Measurements from ENCODE around the gene TRIM15. TPM values are rescaled to one million over a fixed set of nuclear protein-coding genes. Genes with fewer than 3 reads are reported as not detected.

The TRIM15 gene
- total RNA-seq, 3 donors from 2014 or later, result 37.2 to 73.2 (median 51.4) TPM

DNA sequence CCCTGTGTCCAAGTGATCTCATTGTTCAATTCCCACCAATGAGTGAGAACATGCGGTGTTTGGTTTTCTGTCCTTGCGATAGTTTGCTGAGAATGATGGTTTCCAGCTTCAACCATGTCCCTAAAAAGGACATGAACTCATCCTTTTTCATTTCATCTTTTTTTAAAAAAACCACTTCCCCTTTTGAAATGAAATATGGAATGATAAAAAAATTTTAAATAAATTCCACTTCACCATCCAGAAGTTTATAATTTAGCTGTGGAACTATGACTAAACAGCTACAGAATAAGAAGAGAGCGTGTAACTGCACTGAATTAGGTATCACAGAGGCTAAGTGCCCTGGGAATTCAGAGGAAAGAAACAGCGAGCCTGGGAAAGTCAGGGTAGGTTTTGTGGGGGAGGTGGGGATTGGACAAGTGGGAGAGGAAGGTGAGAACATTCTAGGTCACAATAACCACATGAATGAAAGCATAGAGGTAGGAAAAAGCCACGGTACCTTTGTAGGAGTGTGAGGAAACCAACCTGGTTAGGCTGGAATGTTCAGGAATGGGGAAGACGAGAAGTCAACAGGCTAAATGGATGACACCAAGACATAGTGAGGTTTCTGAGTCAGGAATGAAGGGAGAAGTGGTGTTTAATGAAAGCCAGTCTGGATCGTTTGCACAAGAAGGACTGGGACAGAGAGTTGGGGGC lies 13.3 kb upstream of the TRIM15 start:
- intact Hi-C loops (cut with DNase I, micrococcal nuclease), result no loop called here
- Histone ChIP-seq H3K4me3 (no peak overlapping the region), H3K4me1 (ENCODE audit: low read depth) (no peaks in the 10 kb centered on the region), H3K9me3 (no peaks in the 10 kb centered on the region), H3K36me3 (ENCODE audit: low read depth) (no peaks in the 10 kb centered on the region)
- no peak for DNase-seq
- no peak for ATAC-seq
- TF ChIP-seq, protein P1, sequence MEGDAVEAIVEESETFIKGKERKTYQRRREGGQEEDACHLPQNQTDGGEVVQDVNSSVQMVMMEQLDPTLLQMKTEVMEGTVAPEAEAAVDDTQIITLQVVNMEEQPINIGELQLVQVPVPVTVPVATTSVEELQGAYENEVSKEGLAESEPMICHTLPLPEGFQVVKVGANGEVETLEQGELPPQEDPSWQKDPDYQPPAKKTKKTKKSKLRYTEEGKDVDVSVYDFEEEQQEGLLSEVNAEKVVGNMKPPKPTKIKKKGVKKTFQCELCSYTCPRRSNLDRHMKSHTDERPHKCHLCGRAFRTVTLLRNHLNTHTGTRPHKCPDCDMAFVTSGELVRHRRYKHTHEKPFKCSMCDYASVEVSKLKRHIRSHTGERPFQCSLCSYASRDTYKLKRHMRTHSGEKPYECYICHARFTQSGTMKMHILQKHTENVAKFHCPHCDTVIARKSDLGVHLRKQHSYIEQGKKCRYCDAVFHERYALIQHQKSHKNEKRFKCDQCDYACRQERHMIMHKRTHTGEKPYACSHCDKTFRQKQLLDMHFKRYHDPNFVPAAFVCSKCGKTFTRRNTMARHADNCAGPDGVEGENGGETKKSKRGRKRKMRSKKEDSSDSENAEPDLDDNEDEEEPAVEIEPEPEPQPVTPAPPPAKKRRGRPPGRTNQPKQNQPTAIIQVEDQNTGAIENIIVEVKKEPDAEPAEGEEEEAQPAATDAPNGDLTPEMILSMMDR (IDR thresholded peaks at IDR 0.05), result no peak

DNA sequence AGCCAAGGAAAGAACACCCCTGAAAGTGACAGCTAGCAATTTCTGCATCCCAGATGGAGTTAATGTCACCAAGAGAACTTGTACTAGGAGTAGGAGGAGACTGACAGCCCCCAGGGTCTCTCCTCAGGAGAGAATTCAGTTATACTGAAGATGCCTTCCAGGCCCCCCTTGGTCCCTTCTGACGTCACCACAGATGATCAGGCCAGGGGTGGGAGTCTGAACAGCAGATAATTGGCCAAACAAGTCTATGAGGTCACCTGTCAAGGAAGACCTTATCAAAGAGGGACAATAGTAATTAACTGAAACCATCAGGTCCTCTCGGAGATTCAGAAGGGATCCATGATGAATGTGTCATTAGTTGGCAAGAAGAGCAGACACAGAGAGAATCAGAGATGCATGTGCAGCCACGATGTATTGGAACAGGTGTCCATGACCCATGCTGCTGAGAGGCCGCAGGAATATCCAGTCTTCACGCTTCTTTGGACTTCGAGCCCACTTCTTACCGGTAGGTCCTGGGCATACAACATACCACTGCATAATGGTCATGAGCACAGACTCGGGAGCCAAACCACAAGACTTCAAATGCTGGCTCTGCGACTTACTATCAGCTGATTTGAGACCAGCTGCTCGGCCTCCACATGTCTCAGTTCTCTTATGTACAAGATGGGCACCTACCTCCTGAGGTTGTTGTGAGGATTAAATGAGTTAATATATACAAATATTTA lies 12.5 kb upstream of the TRIM15 start:
- Histone ChIP-seq H3K4me1 (ENCODE audit: low read depth) (peaks cover 4% of the 10 kb centered on the region), H3K4me3 (no peak overlapping the region), H3K9me3 (no peaks in the 10 kb centered on the region), H3K36me3 (ENCODE audit: low read depth) (no peaks in the 10 kb centered on the region)
- ATAC-seq (no peak), DNase-seq (no peak)
- intact Hi-C loops (cut with DNase I, micrococcal nuclease), result no loop called here
- TF ChIP-seq, protein P1 (IDR thresholded peaks at IDR 0.05), result no peak

DNA sequence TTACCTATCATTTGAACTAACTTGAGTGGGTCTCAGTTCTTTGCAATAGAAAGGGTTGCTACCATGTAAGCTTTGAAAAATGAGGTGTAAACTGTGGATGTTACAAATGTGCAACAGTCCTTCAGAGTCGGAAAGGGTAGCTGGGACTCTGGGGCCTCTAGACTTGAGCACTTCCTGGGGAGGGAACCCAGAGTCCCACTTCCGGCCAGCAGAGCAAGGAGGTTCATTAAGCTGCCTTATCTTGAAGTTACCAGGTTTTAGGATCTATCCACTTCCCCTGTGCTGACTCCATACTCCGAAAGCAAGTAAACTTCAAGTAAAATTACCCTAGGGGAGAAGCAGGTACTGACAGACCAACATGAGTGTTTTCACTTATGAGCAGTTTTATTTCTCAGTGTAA lies 11.8 kb upstream of the TRIM15 start:
- TF ChIP-seq, protein P1 (IDR thresholded peaks at IDR 0.05), result no peak
- ATAC-seq (no peak), DNase-seq (no peak)
- Histone ChIP-seq H3K9me3 (no peaks in the 10 kb centered on the region), H3K4me1 (ENCODE audit: low read depth) (peaks cover 6% of the 10 kb centered on the region), H3K4me3 (no peak overlapping the region), H3K36me3 (ENCODE audit: low read depth) (no peaks in the 10 kb centered on the region)
- intact Hi-C loops (cut with DNase I, micrococcal nuclease), result no loop called here

DNA sequence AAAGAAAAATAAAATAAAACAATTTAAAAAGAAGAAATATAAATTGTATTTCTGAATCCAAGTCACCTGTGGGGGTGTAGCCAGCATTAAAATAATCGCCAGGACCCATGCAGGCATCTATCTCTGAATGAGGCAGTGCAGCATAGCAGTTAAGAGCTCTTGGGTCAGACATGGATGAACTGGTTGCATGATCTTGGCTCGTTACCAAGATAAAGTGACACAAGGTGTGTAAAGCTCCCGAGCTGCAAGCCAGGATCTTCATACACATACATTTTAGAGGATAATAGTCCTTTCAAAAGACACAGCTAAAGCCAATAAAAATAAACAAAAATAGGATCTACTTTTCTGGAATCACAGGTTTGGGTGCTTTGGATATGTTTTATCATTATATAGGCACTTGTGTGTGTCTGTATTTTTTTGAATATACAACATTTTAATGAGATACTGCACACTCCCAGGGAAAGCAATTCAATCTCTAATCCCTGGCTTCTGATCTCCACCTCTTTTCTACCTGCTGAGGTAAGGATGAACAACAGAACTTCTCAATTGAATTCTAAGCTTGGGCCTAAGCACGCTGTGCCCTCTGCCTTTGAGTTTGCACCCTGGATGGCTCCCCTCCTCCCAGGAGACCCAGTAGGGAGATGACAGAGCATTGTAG lies 11.2 kb upstream of the TRIM15 start:
- DNase-seq (no peak), ATAC-seq (peak; percentile 12)
- H3K9me3 ChIP-seq, result no peaks in the 10 kb centered on the region
- H3K4me3 ChIP-seq, result no peak overlapping the region
- TF ChIP-seq, protein P1 (IDR thresholded peaks at IDR 0.05), result no peak
- peaks cover 11% of the 10 kb centered on the region for H3K4me1 ChIP-seq (ENCODE audit: low read depth)
- H3K36me3 ChIP-seq (ENCODE audit: low read depth), result no peaks in the 10 kb centered on the region
- intact Hi-C loops (cut with DNase I, micrococcal nuclease), result no loop called here

DNA sequence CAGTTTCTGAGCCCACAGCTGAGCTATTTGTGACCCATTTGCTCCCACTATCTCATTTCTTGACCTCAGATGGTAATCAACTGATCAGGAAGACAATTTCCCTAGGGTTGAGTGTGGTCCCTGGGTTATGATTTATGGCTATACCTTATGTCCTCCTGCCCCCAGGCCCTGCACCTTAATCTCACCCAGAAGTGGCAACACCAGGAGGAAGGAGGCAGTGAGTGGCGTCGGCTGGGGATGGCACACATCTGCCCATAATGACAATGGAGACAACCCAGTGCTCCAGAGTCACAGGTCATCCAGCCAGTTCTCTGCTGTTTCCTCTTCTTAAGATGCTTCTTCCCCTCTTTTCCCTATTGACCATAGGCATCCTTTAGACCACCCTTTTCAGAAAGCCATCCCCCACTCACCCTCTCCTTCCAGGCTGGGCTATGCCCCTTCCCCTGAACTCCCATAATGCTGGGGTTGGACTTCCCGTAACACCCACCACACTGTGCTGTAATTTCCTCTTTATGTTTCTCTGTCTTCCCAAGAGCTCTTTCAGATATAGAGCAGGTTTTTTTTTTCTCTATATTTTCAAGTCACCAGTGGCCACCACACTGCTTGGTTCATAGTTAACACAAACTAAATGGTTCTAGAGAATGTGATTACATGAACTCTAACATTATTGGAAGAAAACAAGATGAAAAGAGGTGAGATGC lies 10.3 kb upstream of the TRIM15 start:
- intact Hi-C loops (cut with DNase I, micrococcal nuclease), result no loop called here
- no peak for ATAC-seq
- TF ChIP-seq, protein P1 (IDR thresholded peaks at IDR 0.05), result no peak
- Histone ChIP-seq H3K4me1 (ENCODE audit: low read depth) (peaks cover 13% of the 10 kb centered on the region), H3K4me3 (no peak overlapping the region), H3K9me3 (no peaks in the 10 kb centered on the region), H3K36me3 (ENCODE audit: low read depth) (no peaks in the 10 kb centered on the region)
- no peak for DNase-seq

Data from mucosa of descending colon (tissue), 3 donors.